Panc1 (cell line): ENCODE results near the gene F13A1.

Experiments used
- CTCF ChIP-seq: fragments of 450-650 bp; IDR thresholded peaks from 2 replicates; pipeline ENCODE4 v1.5.1; 2017; ENCODE audit warnings: mild to moderate bottlenecking
- POLR2AphosphoS5 ChIP-seq: IDR thresholded peaks from 2 replicates; pipeline ENCODE4 v1.6.1; 2012; ENCODE audit warnings: mild to moderate bottlenecking, low read depth, low read length, moderate library complexity
- REST ChIP-seq, 2 experiments: IDR thresholded peaks; 2 replicates each; pipeline ENCODE4 v1.6.1; 2011 to 2012; ENCODE audit warnings: low read depth in 2 of 2, control low read depth in 1 of 2, low read length in 1 of 2, mild to moderate bottlenecking in 1 of 2, moderate library complexity in 1 of 2; ENCODE audit not compliant: insufficient read depth in 1 of 2
- SIN3A ChIP-seq: IDR thresholded peaks from 2 replicates; pipeline ENCODE4 v1.6.1; 2012; ENCODE audit warnings: low read depth, mild to moderate bottlenecking, low read length, moderate library complexity, borderline replicate concordance; ENCODE audit not compliant: insufficient read depth

GRCh38 chr6:6121943-6122342, 198.5 kb downstream of the F13A1 start:
- no peak for TF ChIP-seq CTCF
- TF ChIP-seq REST (IDR thresholded peaks at IDR 0.05; ENCODE audit: insufficient read depth in 1 of 2, low read depth in 2 of 2, low read length in 1 of 2): no peak
- no peak for TF ChIP-seq POLR2AphosphoS5
- no peak for TF ChIP-seq SIN3A
